Vagina (tissue), 2 donors: ENCODE results near the gene PIK3R6.

Experiments
- POLR2A ChIP-seq, 2 donors: fragments of 450-650 bp; IDR thresholded peaks; one replicate each; pipeline ENCODE4 v1.6.1; 2017; ENCODE audit warnings: antibody characterized with exemption in 2 of 2, mild to moderate bottlenecking in 2 of 2, moderate library complexity in 2 of 2
- TF ChIP-seq, protein P1 (sequence below), 3 experiments: fragments of 450-650 bp in 2 of 3; fragments of 200-600 bp in 1 of 3; sonication (generic) in 1 of 3; IDR thresholded peaks; one replicate each; pipeline ENCODE4 v1.5.1; 2017 to 2019; ENCODE audit warnings: antibody characterized with exemption in 3 of 3, mild to moderate bottlenecking in 2 of 3, moderate library complexity in 2 of 3

DNA sequence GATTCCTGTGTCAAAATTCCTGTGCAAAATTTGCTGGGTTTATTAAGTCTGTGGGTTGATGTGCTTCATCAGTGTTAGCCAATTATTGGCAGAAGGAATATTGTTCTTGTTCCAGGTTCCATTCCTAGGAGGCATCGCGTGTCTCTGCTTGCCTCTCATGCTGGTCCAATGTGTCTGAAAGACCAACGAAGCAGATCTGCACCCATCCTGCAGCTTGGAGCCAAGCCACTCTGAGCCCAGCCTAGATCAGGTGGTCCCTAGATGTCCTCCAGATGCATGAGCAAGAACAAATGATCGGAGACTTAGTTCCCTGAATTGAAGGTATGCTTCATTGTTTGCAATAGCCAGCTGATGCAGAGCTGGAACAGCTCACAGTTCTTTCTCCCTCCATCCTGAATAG, 10.5 kb upstream of the PIK3R6 start:
- TF ChIP-seq, protein P1, sequence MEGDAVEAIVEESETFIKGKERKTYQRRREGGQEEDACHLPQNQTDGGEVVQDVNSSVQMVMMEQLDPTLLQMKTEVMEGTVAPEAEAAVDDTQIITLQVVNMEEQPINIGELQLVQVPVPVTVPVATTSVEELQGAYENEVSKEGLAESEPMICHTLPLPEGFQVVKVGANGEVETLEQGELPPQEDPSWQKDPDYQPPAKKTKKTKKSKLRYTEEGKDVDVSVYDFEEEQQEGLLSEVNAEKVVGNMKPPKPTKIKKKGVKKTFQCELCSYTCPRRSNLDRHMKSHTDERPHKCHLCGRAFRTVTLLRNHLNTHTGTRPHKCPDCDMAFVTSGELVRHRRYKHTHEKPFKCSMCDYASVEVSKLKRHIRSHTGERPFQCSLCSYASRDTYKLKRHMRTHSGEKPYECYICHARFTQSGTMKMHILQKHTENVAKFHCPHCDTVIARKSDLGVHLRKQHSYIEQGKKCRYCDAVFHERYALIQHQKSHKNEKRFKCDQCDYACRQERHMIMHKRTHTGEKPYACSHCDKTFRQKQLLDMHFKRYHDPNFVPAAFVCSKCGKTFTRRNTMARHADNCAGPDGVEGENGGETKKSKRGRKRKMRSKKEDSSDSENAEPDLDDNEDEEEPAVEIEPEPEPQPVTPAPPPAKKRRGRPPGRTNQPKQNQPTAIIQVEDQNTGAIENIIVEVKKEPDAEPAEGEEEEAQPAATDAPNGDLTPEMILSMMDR (IDR thresholded peaks at IDR 0.05): no peak
- TF ChIP-seq POLR2A (IDR thresholded peaks at IDR 0.05): no peak
